GM19193 (cell line): Measurements from ENCODE around the gene AGT.

Source experiments
- POLR2A ChIP-seq: IDR thresholded peaks from 4 replicates; pipeline ENCODE4 v1.6.1; 2011; ENCODE audit not compliant: insufficient read depth, insufficient read length; ENCODE audit errors: extremely low read depth

AGT gene

GRCh38 chr1:230713915-230714764 lies at the start of gene AGT:
Gene AGT (minus strand): TSS chr1:230714122. CDS start chr1:230710823, 3,299 bp downstream.
- no peak for TF ChIP-seq POLR2A

GRCh38 chr1:230761443-230762167 lies 47.7 kb upstream of the AGT start:
- TF ChIP-seq POLR2A: no peak

GRCh38 chr1:230760360-230760827 lies 46.5 kb upstream of the AGT start:
- no peak for TF ChIP-seq POLR2A

GRCh38 chr1:230759369-230760065 lies 45.6 kb upstream of the AGT start:
- TF ChIP-seq POLR2A: no peak

- no peak for TF ChIP-seq POLR2A
These were observed 44.9 kb upstream of the AGT start for GRCh38 chr1:230758709-230759368.

GRCh38 chr1:230757856-230758708 lies 44.2 kb upstream of the AGT start:
- TF ChIP-seq POLR2A: no peak

- TF ChIP-seq POLR2A: no peak
These were observed 40.9 kb upstream of the AGT start for GRCh38 chr1:230754796-230755195.

GRCh38 chr1:230753586-230754251 lies 39.8 kb upstream of the AGT start:
- no peak for TF ChIP-seq POLR2A

- no peak for TF ChIP-seq POLR2A
These were observed 39.3 kb upstream of the AGT start for GRCh38 chr1:230753191-230753585.

GRCh38 chr1:230752407-230752806 lies 38.5 kb upstream of the AGT start:
- no peak for TF ChIP-seq POLR2A

- TF ChIP-seq POLR2A: no peak
These were observed 37.2 kb upstream of the AGT start for GRCh38 chr1:230750986-230751625.

- TF ChIP-seq POLR2A: no peak
These were observed 36.7 kb upstream of the AGT start for GRCh38 chr1:230750576-230750975.

GRCh38 chr1:230749635-230750034 lies 35.7 kb upstream of the AGT start:
- no peak for TF ChIP-seq POLR2A

GRCh38 chr1:230749150-230749549 lies 35.2 kb upstream of the AGT start:
- no peak for TF ChIP-seq POLR2A
